ENCODE results near the gene DDX20.

DNA sequence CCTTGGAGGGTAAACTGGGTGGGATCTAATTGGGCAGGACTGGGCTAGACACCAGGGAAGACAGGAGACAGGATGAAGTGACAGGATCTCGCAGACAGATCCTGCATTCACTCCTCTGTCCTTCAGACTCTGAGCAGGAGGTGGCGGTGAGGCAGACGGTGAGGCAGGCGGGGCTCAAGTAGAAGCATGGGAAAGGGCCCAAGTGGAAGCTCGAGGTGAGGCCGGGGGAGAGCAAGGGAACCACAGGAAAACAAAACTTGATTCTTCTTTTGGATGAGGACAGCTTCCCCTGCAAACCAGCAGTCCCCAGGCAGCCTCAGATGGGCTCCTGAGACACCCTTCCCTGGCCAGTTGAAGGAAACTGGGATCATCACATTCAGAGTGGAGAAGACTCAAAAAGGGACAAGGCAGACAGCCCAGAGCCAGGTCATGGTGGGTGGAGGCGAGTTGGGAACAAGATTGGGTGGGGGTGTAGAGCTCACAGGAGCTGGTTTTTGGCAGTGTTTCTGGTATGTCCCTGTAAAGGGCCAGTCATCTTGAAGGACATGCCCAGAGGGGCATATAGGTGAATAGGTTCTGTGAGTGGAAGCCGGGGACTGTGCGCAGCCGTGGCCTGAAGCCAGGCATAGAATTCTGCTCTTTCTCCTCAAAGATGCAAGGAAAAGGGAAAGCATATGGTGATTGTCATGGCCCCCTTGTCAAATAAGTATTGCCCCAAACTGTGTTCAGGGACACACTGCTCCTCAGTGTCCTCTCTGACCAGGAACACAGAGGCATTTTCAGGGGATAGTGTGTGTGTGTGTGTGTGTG is 34.5 kb upstream of the DDX20 start:
- TF ChIP-seq POLR2AphosphoS5 (IDR thresholded peaks at IDR 0.05) (no peak), RAD21 (conservative IDR thresholded peaks at IDR 0.05) (no peak), EZH2 (IDR thresholded peaks at IDR 0.05; ENCODE audit: borderline replicate concordance, insufficient read depth, low read length, poor library complexity, severe bottlenecking) (no peak)
- TF ChIP-seq, protein P1, sequence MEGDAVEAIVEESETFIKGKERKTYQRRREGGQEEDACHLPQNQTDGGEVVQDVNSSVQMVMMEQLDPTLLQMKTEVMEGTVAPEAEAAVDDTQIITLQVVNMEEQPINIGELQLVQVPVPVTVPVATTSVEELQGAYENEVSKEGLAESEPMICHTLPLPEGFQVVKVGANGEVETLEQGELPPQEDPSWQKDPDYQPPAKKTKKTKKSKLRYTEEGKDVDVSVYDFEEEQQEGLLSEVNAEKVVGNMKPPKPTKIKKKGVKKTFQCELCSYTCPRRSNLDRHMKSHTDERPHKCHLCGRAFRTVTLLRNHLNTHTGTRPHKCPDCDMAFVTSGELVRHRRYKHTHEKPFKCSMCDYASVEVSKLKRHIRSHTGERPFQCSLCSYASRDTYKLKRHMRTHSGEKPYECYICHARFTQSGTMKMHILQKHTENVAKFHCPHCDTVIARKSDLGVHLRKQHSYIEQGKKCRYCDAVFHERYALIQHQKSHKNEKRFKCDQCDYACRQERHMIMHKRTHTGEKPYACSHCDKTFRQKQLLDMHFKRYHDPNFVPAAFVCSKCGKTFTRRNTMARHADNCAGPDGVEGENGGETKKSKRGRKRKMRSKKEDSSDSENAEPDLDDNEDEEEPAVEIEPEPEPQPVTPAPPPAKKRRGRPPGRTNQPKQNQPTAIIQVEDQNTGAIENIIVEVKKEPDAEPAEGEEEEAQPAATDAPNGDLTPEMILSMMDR (IDR thresholded peaks at IDR 0.05; ENCODE audit: poor library complexity, severe bottlenecking) = no peak

Measured in neural cell (in vitro differentiated cells).